ENCODE data around the gene PDE4C. TPM values are rescaled to one million over a fixed set of nuclear protein-coding genes. Genes with fewer than 3 reads are reported as not detected.

The PDE4C gene
- total and polyA plus RNA-seq, 9 of the 15 experiments (the other 6 are each of a cell fraction or from before 2014, with no cell fraction given) = 0.04 to 0.91 (median 0.20) TPM; not detected in 1

DNA sequence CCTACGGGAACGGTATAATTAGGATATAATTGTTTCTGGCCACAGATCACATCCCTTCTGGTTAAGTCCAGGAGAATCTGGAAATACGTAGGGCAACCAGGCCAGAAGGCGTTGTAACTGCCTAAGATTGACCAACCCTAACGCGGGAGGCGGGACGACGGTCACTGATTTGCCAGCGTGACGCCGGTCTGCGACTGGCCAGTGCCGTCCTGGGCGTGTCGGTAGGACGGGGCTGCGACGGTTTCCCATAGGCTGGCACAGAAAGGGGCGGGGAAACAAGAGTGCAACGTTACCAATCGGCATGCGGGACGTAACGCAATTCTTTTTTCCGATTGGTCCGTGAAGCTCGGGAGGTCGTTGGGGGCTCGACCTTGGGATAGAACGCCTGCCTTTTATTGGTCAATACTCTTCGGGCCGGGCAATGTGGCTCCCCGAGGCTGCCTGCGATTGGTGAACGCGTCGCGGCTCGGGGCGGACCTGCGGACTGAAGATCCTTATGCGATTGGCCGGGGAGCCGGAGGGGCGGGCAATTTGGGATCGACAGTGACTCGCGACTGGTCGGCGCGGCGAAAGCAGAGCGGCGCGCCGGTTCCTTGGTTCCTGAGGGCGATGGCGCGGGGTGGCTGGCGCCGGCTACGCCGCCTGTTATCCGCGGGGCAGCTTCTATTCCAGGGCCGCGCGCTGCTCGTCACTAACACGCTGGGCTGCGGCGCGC, 33.4 kb downstream of the PDE4C start, which contains the start of gene MPV17L2 (continued):
- TF ChIP-seq, protein P1, sequence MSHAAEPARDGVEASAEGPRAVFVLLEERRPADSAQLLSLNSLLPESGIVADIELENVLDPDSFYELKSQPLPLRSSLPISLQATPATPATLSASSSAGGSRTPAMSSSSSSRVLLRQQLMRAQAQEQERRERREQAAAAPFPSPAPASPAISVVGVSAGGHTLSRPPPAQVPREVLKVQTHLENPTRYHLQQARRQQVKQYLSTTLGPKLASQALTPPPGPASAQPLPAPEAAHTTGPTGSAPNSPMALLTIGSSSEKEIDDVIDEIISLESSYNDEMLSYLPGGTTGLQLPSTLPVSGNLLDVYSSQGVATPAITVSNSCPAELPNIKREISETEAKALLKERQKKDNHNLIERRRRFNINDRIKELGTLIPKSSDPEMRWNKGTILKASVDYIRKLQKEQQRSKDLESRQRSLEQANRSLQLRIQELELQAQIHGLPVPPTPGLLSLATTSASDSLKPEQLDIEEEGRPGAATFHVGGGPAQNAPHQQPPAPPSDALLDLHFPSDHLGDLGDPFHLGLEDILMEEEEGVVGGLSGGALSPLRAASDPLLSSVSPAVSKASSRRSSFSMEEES (CRISPR knock-in tag; IDR thresholded peaks at IDR 0.05) = no peak
- no peak for TF ChIP-seq ZNF282 (CRISPR knock-in tag; IDR thresholded peaks at IDR 0.05)
- TF ChIP-seq, protein P2, sequence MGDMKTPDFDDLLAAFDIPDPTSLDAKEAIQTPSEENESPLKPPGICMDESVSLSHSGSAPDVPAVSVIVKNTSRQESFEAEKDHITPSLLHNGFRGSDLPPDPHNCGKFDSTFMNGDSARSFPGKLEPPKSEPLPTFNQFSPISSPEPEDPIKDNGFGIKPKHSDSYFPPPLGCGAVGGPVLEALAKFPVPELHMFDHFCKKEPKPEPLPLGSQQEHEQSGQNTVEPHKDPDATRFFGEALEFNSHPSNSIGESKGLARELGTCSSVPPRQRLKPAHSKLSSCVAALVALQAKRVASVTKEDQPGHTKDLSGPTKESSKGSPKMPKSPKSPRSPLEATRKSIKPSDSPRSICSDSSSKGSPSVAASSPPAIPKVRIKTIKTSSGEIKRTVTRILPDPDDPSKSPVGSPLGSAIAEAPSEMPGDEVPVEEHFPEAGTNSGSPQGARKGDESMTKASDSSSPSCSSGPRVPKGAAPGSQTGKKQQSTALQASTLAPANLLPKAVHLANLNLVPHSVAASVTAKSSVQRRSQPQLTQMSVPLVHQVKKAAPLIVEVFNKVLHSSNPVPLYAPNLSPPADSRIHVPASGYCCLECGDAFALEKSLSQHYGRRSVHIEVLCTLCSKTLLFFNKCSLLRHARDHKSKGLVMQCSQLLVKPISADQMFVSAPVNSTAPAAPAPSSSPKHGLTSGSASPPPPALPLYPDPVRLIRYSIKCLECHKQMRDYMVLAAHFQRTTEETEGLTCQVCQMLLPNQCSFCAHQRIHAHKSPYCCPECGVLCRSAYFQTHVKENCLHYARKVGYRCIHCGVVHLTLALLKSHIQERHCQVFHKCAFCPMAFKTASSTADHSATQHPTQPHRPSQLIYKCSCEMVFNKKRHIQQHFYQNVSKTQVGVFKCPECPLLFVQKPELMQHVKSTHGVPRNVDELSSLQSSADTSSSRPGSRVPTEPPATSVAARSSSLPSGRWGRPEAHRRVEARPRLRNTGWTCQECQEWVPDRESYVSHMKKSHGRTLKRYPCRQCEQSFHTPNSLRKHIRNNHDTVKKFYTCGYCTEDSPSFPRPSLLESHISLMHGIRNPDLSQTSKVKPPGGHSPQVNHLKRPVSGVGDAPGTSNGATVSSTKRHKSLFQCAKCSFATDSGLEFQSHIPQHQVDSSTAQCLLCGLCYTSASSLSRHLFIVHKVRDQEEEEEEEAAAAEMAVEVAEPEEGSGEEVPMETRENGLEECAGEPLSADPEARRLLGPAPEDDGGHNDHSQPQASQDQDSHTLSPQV (IDR thresholded peaks at IDR 0.05) = no peak
- TF ChIP-seq ZNF785 (CRISPR knock-in tag; IDR thresholded peaks at IDR 0.05) = no peak
- TF ChIP-seq, protein P3, sequence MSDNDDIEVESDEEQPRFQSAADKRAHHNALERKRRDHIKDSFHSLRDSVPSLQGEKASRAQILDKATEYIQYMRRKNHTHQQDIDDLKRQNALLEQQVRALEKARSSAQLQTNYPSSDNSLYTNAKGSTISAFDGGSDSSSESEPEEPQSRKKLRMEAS (CRISPR knock-in tag; IDR thresholded peaks at IDR 0.05) = no peak; the same call in 1 of the 2 replicates
- TF ChIP-seq RAD21 (CRISPR knock-in tag; conservative IDR thresholded peaks at IDR 0.05 in 1 of 2, IDR thresholded peaks at IDR 0.05 in 1 of 2) = no peak
- TF ChIP-seq, protein P4, sequence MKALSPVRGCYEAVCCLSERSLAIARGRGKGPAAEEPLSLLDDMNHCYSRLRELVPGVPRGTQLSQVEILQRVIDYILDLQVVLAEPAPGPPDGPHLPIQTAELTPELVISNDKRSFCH (CRISPR knock-in tag; IDR thresholded peaks at IDR 0.05) = no peak
- TF ChIP-seq, protein P4 (tag; IDR thresholded peaks at IDR 0.05) = no peak
- TF ChIP-seq TEAD2 (tag; IDR thresholded peaks at IDR 0.05) = no peak
- TF ChIP-seq MYBL2 (IDR thresholded peaks at IDR 0.05; ENCODE audit: low read depth) = no peak
- TF ChIP-seq MYBL2 (CRISPR knock-in tag; IDR thresholded peaks at IDR 0.05; ENCODE audit: borderline replicate concordance) = no peak
- no peak for TF ChIP-seq LARP7 (IDR thresholded peaks at IDR 0.05)
- no peak for TF ChIP-seq SIX5 (IDR thresholded peaks at IDR 0.05; ENCODE audit: borderline replicate concordance in 1 of 2, insufficient read depth in 1 of 2, low read depth in 1 of 2, low read length in 2 of 2)
- TF ChIP-seq ATF1 (CRISPR knock-in tag; IDR thresholded peaks at IDR 0.05) = peak; percentile 65
- peak; percentile 98 for TF ChIP-seq ATF1 (tag; IDR thresholded peaks at IDR 0.05)
- TF ChIP-seq ETS2 (tag; IDR thresholded peaks at IDR 0.05; ENCODE audit: borderline replicate concordance, poor library complexity, severe bottlenecking) = no peak
- no peak for TF ChIP-seq ZNF134 (CRISPR knock-in tag; conservative IDR thresholded peaks at IDR 0.05)
- no peak for TF ChIP-seq ZNF354B (CRISPR knock-in tag; IDR thresholded peaks at IDR 0.05)
- TF ChIP-seq, protein P5, sequence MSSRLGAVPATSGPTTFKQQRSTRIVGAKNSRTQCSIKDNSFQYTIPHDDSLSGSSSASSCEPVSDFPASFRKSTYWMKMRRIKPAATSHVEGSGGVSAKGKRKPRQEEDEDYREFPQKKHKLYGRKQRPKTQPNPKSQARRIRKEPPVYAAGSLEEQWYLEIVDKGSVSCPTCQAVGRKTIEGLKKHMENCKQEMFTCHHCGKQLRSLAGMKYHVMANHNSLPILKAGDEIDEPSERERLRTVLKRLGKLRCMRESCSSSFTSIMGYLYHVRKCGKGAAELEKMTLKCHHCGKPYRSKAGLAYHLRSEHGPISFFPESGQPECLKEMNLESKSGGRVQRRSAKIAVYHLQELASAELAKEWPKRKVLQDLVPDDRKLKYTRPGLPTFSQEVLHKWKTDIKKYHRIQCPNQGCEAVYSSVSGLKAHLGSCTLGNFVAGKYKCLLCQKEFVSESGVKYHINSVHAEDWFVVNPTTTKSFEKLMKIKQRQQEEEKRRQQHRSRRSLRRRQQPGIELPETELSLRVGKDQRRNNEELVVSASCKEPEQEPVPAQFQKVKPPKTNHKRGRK (tag; IDR thresholded peaks at IDR 0.05) = no peak
